Activated CD4-positive, CD25-positive, alpha-beta regulatory T cell treated with anti-CD3 and anti-CD28 coated beads, Interleukin-2, amount 50 U/mL, for 72 hours (primary cell): Measurements from ENCODE around the gene ANKRD40.
"Not testable (repeated sequence)": the region's sequence is repeated elsewhere in the genome, so short reads cannot be mapped to it uniquely, and the experiment has no call there.

Experiments used
- DNase-seq: peaks from one replicate; pipeline ENCODE4 v3.0.0; 2021

Gene ANKRD40

GRCh38 chr17:50685334-50685665 is 22.4 kb downstream of the ANKRD40 start:
- no peak for DNase-seq

DNA sequence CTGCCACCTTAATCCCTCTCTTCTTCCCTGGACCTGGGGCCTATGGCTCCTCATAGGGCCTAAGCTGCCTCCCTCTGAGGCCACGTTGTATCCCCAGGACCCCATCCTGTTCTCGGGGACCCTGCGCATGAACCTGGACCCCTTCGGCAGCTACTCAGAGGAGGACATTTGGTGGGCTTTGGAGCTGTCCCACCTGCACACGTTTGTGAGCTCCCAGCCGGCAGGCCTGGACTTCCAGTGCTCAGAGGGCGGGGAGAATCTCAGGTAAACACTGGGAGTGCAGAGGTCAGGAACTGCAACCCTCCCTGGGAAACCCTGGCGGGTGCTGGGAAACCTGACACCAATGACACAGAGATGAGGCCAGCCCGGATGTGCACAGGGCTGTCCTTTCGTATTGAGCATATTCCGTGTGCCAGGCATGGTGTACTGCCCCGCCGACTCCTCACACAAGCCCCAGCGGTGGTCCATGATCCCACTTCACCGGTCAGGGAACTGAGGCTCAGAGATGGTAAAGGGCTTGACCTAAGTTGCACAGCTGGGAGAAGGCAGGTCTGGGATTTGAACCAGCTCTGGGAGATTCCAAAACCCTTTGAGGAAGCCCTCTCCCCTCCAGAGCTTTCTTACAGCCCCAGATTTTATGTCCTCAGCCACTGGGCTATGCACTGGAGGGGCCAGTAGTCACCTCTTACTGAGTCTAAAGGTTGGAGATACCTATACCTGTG is 22.9 kb downstream of the ANKRD40 start:
- DNase-seq, result no peak

DNA sequence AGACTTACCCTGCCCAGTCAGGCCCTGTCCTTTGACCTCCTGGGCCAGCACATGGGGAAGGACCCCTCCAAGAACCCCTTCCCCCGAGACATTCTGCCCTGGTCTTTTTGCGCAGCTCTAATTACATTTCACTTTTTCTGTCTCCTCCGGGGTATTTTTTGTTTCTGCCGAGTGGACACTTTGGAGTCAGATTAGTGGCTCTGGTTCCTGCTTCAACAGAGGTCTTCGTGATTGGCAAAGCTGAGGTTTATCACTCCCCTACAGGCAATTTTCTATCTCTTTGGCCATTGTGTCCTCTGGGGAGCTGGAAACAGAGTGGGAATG is 23.5 kb downstream of the ANKRD40 start:
- DNase-seq, result no peak

- DNase-seq, result no peak
These were observed 24.1 kb downstream of the ANKRD40 start for GRCh38 chr17:50683434-50684287.

GRCh38 chr17:50682938-50683337 is 24.8 kb downstream of the ANKRD40 start:
- no peak for DNase-seq

- no peak for DNase-seq
These were observed 25.3 kb downstream of the ANKRD40 start for GRCh38 chr17:50682441-50682840.

DNA sequence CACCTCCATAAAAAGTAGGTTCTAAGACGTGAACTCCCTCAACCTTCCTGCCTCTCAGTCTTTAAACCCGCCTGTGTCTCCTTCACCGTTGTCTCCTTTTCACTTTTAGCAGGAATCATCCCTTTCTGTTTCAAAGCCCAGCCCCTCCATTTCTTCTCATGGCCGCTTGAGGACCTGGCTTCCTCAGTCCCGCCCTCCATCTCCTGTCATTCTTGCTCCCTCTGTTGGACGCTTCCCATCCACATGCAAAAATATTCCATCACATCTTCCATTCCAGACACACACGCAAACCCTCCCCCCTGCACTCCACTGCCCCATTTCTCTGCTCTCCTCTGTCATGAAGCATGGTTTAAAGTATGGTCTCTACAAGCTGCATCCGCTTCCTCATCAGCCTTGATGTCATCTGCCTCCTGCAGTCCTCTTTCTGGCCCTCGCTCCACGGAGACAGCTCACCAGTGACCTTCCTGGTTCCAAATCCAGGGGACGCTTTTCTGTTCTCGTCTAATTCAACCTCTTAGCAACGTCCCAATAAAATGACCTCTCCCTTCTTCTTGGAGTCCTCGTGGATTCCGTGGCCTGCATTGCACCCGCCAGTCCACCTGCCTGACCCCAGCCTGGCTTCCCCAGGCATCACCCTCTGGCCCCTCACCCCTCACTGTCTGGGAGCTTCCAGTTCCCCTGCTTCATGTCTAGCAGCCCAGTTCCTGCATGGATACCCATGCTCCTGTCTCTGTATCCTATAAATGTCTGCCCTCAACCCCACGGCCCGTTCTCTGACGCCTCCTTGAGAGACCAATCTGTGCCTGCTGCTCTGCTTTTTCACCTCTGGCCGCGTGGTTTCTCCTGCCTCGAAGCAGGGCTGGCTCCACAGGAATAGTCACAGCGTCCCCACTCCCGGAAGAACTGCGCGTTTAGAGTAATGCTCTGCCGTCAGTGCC is 26.2 kb downstream of the ANKRD40 start:
- DNase-seq, result no peak

GRCh38 chr17:50680543-50681262 is 27.0 kb downstream of the ANKRD40 start:
- DNase-seq, result not testable (repeated sequence)

- DNase-seq, result no peak
These were observed 27.6 kb downstream of the ANKRD40 start for GRCh38 chr17:50680126-50680525.

GRCh38 chr17:50679008-50679544 is 28.6 kb downstream of the ANKRD40 start:
- DNase-seq, result no peak

DNA sequence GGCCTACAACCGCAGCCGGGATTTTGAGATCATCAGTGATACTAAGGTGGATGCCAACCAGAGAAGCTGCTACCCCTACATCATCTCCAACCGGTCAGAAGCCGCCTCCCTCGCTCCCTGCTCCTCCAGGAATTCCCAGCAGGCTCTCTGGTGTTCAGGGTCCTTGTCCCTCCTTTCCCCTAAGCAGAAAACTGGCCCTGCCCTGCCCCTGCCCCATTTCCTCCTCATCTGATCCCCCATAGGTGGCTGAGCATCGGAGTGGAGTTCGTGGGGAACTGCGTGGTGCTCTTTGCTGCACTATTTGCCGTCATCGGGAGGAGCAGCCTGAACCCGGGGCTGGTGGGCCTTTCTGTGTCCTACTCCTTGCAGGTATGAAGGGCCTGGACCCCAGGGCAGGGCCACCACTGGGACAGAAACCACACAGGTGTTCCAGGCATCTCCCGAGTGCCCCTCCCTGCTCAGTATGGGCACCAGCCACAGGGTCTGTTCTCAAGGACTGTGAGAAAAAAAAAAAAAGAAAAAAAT is 29.8 kb downstream of the ANKRD40 start:
- DNase-seq, result no peak

- DNase-seq, result no peak
These were observed 31.4 kb downstream of the ANKRD40 start for GRCh38 chr17:50676065-50676975.

DNA sequence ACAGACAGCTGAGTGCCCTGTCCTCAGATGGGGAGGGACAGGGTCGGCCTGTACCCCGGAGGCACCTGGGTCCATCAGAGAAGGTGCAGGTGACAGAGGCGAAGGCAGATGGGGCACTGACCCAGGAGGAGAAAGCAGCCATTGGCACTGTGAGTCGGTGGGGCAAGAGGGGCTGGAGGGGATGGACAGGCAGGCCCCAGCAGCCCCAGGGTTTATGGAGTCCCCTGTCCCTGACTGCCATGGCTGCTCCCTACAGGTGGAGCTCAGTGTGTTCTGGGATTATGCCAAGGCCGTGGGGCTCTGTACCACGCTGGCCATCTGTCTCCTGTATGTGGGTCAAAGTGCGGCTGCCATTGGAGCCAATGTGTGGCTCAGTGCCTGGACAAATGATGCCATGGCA is 32.1 kb downstream of the ANKRD40 start:
- no peak for DNase-seq

DNA sequence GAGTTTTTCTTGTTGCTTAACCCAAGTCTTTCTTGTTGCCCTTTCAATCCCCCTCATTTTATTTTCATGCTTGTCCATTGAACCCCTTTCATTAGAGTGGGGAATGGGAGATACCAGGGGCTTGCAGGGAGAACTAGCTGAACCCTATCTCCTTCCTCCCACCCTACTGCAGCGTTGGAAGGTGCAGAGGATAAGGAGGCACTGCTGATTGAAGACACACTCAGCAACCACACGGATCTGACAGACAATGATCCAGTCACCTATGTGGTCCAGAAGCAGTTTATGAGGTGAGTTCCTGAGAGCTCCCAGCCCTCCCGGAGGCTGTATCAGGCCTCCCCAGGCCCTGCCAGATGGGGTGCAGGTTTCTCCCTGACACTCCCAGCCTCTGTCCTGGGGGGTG is 32.5 kb downstream of the ANKRD40 start:
- DNase-seq, result no peak

DNA sequence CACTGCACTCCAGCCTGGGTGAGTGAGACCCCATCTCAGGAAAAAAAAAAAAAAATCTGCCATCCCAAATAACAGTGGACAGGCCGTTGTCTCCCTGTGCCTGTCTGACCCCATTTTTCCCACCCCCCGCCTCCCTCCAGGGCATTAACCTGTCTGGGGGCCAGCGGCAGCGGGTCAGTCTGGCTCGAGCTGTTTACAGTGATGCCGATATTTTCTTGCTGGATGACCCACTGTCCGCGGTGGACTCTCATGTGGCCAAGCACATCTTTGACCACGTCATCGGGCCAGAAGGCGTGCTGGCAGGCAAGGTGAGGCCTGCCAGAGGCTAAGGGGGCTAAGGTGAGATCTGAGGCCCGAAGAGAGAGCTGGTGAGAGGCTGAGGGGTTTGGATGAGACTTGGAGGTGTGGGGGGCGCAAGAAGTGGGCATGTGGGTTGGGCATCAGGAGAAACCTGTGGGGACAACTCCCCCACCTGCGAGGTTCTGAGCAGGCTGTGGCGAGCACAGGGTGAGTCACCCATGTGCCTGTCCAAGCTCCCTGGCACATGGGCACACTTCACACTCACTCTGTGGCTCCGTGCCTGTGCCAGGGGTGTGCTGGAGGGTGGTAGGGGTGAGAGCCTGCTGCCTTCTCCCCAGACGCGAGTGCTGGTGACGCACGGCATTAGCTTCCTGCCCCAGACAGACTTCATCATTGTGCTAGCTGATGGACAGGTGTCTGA is 34.7 kb downstream of the ANKRD40 start:
- no peak for DNase-seq

- no peak for DNase-seq
These were observed 35.6 kb downstream of the ANKRD40 start for GRCh38 chr17:50672071-50672470.

GRCh38 chr17:50668838-50669581 is 38.7 kb downstream of the ANKRD40 start:
- DNase-seq, result no peak

- no peak for DNase-seq
These were observed 39.5 kb downstream of the ANKRD40 start for GRCh38 chr17:50668025-50668837.
